ENCODE data around the gene PLA2R1. TPM values are rescaled to one million over a fixed set of nuclear protein-coding genes. Genes with fewer than 3 reads are reported as not detected.

The PLA2R1 gene
- total RNA-seq, 4 donors from 2014 or later: 86.0 to 246 (median 152) TPM

DNA sequence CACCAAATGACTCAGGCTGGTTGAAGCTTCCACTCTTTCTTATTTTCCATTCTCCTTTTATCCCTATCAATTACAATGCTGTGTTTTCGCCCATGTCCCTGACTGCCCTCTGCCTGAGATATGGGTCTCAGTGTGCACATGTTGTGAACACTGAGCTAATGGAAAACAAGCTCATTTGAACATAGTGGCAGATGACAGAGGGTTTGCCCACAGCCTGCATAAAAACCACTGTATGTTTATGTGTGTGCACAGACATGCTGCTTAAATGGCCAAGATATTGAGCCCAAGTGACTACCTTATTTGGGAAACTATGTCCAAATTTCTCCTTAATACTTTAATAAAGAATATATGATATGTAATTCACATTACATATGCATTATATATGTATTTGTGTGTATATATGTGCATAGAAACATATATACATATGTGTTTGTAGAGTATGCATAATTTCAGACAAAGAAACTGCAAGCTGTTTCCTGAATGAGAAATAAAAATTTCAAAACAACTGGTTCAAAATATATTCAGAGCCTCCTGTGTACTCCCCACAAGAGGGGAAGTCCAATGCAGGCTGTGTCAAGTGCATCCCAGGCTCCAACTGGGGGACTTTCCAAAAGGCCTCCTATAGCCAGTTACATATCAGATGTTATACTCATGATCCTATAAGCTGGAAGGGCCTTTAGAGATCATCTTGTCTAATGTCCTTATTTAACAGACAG is 171.7 kb downstream of the PLA2R1 start:
- no peak overlapping the region for H3K4me3 ChIP-seq (replicated peaks in 1 of 3)
- WGBS, 2 donors: 97 to 100% methylated on average over 1 of the region's 1 CpG
- intact Hi-C loops (cut with DNase I): no loop called here
- no peak overlapping the region for H3K27ac ChIP-seq
- no peaks in the 10 kb centered on the region for H3K9me3 ChIP-seq
- DNase-seq: no peak
- TF ChIP-seq, protein P1, sequence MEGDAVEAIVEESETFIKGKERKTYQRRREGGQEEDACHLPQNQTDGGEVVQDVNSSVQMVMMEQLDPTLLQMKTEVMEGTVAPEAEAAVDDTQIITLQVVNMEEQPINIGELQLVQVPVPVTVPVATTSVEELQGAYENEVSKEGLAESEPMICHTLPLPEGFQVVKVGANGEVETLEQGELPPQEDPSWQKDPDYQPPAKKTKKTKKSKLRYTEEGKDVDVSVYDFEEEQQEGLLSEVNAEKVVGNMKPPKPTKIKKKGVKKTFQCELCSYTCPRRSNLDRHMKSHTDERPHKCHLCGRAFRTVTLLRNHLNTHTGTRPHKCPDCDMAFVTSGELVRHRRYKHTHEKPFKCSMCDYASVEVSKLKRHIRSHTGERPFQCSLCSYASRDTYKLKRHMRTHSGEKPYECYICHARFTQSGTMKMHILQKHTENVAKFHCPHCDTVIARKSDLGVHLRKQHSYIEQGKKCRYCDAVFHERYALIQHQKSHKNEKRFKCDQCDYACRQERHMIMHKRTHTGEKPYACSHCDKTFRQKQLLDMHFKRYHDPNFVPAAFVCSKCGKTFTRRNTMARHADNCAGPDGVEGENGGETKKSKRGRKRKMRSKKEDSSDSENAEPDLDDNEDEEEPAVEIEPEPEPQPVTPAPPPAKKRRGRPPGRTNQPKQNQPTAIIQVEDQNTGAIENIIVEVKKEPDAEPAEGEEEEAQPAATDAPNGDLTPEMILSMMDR (IDR thresholded peaks at IDR 0.05): no peak
- TF ChIP-seq POLR2A (IDR thresholded peaks at IDR 0.05): no peak
- H3K4me1 ChIP-seq: peaks cover 8 to 17% of the 10 kb centered on the region in 2 donors
- no peaks in the 10 kb centered on the region for H3K36me3 ChIP-seq
- no peaks in the 10 kb centered on the region for H3K27me3 ChIP-seq

DNA sequence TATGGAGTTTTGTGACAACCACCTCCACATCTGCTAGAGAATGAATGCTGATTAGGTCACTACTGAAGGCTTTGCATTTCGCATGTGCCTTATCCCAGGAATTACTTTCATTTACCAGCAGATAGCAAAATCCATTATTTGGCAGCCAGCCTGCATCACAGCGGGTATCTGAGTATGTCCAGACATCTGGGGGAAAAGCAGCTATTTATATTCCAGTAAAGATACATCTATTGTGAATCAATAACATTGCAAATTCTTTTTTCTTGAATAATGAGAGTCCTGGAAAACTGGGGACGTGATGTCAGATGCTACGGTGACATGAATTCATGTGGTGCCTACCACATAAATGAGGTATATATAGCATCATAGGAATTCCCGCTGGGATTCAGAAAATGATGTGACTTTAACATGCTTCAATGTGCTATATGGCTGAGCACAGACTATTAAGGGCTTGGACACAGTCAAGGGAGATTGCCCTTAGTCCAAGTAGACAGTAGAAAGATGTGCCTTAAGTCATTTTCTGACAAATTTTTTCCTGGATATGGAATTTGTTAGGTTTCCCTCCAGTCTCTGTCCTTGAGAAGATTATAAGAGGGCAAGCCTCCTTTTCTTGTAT is 180.2 kb downstream of the PLA2R1 start:
- no peak for DNase-seq
- Histone ChIP-seq H3K36me3 (no peaks in the 10 kb centered on the region), H3K9me3 (no peaks in the 10 kb centered on the region), H3K27ac (no peak overlapping the region), H3K27me3 (no peaks in the 10 kb centered on the region), H3K4me3 (replicated peaks in 1 of 3) (no peak overlapping the region), H3K4me1 (no peaks in the 10 kb centered on the region)
- no peak for TF ChIP-seq POLR2A (IDR thresholded peaks at IDR 0.05)
- TF ChIP-seq, protein P1 (IDR thresholded peaks at IDR 0.05): no peak
- 87 to 90% methylated on average over 5 of the region's 5 CpGs for WGBS, 2 donors
- intact Hi-C loops (cut with DNase I): no loop called here

Other genes with a start within 250 kb of the PLA2R1 start
- 10 to 100 TPM; 12.1 to 55.5 (median 35.1) TPM for gene LY75, start 157.9 kb downstream of the PLA2R1 start, total RNA-seq
- 10 to 100 TPM; 11.1 to 17.2 (median 13.4) TPM for gene ITGB6, start 137.7 kb upstream of the PLA2R1 start, total RNA-seq

All from thyroid gland (tissue), 4 donors.